Bone marrow (tissue), 2 donors: ENCODE measurements around the gene SPATA6.
"Not testable (repeated sequence)": the region's sequence is repeated elsewhere in the genome, so short reads cannot be mapped to it uniquely, and the experiment has no call there.

ENCODE experiments used
- DNase-seq, 2 donors: peaks; one replicate each; lab custom pipeline; 2025; lab: John Stamatoyannopoulos, UW

Gene SPATA6

GRCh38 chr1:48462716-48463302, 9.2 kb downstream of the SPATA6 start:
- no peak for DNase-seq

- DNase-seq: no peak
These were observed 21.5 kb downstream of the SPATA6 start for GRCh38 chr1:48450505-48450904.

GRCh38 chr1:48448932-48449331, 23.1 kb downstream of the SPATA6 start:
- DNase-seq: no peak

GRCh38 chr1:48444186-48444585, 27.8 kb downstream of the SPATA6 start:
- not testable (repeated sequence) for DNase-seq

- DNase-seq: no peak
These were observed 29.0 kb downstream of the SPATA6 start for GRCh38 chr1:48442864-48443619.

DNA sequence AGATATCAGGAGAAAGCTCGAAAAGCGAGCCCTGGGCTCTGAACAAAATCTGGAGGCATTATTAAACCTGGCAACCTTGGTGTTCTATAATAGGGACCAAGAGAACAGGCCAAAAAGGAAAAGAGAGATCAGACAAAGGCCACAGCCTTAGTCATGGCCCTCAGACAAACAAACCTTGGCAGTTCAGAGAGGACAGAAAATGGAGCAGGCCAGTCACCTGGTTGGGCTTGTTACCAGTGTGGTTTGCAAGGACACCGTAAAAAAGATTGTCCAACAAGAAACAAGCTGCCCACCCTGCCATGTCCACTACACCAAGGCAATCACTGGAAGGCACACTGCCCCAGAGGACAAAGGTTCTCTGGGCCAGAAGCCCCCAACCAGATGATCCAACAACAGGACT, 31.2 kb downstream of the SPATA6 start:
- not testable (repeated sequence) for DNase-seq

DNA sequence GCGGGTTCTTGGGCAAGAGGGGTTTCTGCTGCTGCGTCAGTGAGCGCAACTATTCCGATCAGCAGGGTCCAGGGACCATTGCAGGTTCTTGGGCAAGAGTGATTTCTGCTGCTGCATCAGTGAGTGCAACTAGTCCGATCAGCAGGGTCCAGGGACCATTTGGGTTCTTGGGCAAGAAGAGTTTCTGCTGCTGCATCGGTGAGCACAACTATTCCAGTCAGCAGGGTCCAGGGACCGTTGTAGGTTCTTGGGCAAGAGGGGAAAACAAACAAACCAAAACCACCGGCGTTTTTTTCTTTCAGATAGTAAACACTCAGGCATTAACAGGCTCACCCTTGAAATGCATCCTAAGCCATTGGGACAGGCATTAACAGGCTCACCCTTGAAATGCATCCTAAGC, 32.6 kb downstream of the SPATA6 start:
- DNase-seq: no peak

DNA sequence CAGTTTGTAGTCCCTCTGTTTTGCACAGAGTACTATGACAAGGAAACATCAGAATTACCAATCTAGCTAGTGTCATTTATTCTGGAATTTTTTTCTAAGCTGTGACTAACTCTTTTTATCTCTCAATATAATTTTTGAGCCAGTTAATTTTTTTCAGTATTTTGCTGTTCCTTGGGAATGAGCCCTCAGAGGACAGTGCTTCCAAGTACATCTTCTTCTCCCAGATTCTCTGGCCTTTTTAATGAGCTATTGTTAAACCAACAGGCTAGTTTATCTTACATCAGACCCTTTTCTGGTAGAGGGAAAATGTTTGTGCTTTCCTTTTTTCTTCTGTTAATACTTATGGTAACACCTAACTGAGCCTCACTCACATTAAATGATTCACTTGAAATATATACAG, 34.6 kb downstream of the SPATA6 start:
- not testable (repeated sequence) for DNase-seq

GRCh38 chr1:48435312-48436002, 36.5 kb downstream of the SPATA6 start:
- DNase-seq: not testable (repeated sequence)

DNA sequence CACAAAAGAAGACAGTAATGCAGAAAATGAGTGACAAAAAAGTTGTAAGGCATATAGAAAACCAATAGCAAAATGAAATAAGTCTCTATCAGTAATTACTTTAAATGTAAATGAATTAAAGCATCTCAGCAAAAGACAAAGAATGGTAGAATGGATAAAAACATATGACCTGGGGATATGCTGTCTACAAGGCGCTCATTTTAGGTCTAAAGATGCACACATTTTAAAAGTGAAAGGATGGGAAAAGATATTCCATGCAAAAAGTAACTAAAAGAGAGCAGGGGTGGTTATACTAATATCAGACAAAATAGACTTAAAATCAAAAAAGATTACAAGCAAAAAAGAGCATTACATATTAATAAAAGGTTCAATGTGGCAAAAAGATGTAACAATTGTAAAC, 41.2 kb downstream of the SPATA6 start:
- DNase-seq: no peak

- no peak for DNase-seq
These were observed 50.0 kb downstream of the SPATA6 start for GRCh38 chr1:48422009-48422408.

DNA sequence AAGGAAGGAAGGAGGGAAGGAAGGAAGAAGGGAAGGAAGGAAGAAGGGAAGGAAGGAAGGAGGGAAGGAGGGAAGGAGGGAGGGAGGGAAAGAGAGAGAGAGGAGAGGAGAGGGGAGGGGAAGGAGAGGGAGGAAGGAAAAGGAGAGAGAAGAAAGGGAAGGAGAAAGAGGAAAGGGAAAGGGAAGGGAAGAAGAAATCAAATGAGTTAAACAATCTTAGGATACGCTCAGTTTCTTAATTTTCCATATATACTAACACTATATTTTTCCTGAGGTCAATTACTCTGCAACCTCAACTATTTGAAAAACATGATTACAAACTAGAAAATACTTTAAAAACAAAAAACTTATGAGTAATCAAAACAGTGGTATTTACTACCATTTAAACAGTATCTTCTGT, 53.3 kb downstream of the SPATA6 start:
- DNase-seq: no peak

DNA sequence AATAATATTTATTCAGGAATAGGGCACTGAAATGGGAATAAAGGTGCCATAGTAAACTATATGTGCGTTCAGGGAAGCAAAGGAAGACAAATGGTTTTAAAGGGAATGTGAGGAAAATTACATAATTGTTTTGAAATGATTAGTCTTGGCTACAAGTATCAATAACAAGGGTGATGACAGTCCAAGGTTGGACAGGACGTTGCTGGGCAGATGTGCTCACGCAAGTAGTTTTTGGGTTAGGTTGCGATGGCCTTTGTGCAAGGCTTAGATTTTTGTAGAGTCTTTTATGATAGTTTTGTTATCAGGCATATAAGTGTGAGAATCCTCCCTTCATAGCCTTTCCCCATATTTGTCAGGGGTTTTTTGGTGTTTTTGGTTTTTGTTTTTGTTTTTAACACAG, 57.0 kb downstream of the SPATA6 start:
- no peak for DNase-seq

DNA sequence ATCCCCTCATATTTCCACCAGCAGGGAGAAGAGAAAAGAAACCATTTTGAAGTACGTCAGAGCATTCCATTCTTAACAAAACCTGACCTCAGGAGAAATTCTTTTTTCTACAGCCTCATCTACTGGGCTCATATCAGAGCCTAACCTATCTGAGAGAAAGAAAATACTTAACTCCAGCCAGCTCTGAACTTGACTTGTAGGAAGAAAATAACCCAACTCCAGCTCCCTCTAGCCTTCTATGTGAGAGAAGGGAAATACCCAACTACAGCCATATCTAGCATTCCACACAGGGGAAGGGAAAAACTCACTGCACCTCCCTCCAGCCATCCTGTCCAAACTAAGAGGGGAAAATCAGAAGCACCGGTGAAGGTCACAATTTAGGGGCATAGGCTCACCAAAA, 57.7 kb downstream of the SPATA6 start:
- no peak for DNase-seq

DNA sequence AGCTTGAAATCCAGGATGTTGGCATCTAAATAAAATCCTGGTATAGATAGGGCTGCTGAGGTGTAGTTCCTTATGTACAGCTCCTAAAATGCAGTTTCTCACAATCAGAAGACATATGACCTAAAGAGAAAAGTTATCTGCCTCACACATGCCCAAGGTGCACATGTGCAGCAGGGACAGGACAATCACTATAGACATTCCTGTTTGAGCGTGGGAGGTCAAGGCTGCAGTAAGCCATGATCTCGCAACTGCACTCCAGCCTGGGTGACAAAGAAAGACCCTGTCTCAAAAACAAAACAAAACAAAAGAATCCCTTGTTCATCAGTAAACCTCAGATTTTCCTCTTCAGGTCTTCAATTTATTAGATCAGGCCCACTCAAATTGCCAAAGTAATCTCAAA, 66.1 kb downstream of the SPATA6 start:
- DNase-seq: no peak

GRCh38 chr1:48405400-48405799, 66.6 kb downstream of the SPATA6 start:
- no peak for DNase-seq

DNA sequence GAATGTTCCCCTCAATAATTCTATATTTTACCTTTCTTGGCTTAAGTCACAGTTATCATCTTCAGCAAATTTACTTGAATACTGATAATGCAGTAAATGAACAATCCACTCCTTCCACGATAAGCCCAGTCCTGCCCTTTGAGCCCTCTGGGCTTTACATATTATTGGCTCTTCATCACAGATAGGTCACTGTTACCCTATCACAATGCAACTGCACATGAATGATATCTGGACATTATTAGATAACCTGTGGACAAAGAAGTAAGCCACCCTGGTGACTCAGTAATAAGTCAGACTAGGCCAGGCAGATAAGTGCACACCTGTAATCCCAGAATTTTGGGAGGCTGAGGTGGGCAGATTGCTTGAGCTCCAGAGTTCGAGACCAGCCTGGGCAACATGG, 69.4 kb downstream of the SPATA6 start:
- no peak for DNase-seq

GRCh38 chr1:48396208-48396607, 75.8 kb downstream of the SPATA6 start:
- no peak for DNase-seq

DNA sequence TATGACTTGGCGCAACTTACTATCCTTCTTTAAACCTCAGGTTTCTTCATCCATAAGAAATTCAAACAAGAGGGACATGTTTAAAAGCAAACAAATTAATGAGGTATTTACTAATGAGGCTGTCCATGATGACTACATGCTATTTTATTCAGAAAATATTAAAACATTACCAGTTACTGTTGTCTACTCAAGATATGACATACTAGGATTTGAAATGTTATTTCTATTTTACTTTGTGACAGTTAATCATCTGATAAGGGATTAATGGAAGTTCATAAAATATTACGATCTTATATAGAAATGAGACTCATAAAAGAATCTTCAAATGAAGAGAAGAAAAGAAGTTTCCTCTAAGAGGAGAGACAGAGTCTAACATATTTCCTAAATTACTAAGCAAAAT, 80.1 kb downstream of the SPATA6 start:
- DNase-seq: no peak

- DNase-seq: no peak
These were observed 84.6 kb downstream of the SPATA6 start for GRCh38 chr1:48387409-48387808.

DNA sequence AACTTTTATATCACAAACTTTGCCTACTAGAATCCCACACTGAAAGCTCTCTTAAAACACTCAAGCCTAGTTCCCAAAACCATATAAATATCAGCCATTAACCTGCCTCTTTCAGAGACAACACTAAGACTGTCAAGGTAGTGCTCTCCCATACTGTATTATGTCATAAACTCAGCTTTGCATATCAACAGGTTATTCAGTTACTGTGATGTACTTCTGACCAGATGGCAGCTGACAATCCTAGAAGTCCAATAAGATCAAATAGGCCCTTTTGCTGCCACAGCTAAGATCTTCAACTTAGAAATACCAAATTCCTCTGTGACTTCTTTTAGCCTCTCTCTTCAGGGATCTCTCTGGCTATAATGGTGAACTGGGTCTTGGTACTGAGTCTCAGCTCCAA, 97.2 kb downstream of the SPATA6 start:
- no peak for DNase-seq

- no peak for DNase-seq
These were observed 100.4 kb downstream of the SPATA6 start for GRCh38 chr1:48371598-48371997.

GRCh38 chr1:48362901-48363300, 109.1 kb downstream of the SPATA6 start:
- no peak for DNase-seq
